IPS-18c (cell line): ENCODE data around the gene CCDC80.
"Not testable (repeated sequence)": the region's sequence is repeated elsewhere in the genome, so short reads cannot be mapped to it uniquely, and the experiment has no call there.

Experiments used
- H3K4me3 ChIP-seq: 2 replicates; pipeline ENCODE4 v1.7.0; 2013; ENCODE audit warnings: low read depth, mild to moderate bottlenecking, low read length, moderate library complexity; ENCODE audit not compliant: insufficient read depth
- H3K9me3 ChIP-seq: one replicate; pipeline ENCODE4 v1.6.1; 2013; ENCODE audit warnings: mild to moderate bottlenecking, low read length, moderate library complexity; ENCODE audit not compliant: control insufficient read depth, insufficient read depth

CCDC80 gene

GRCh38 chr3:112579232-112579631, 61.7 kb downstream of the CCDC80 start:
- no peaks in the 10 kb centered on the region for H3K9me3 ChIP-seq

GRCh38 chr3:112572701-112573100, 68.2 kb downstream of the CCDC80 start:
- no peaks in the 10 kb centered on the region for H3K9me3 ChIP-seq
- no peak overlapping the region for H3K4me3 ChIP-seq

More at GRCh38 chr3:112579232-112579631, 61.7 kb downstream of the CCDC80 start:
- H3K4me3 ChIP-seq = no peak overlapping the region

- H3K4me3 ChIP-seq = no peak overlapping the region
These were observed 71.7 kb downstream of the CCDC80 start for GRCh38 chr3:112569265-112569664.

GRCh38 chr3:112568642-112569041, 72.3 kb downstream of the CCDC80 start:
- Histone ChIP-seq H3K4me3 (no peak overlapping the region), H3K9me3 (no peaks in the 10 kb centered on the region)

More at GRCh38 chr3:112569265-112569664, 71.7 kb downstream of the CCDC80 start:
- H3K9me3 ChIP-seq = no peaks in the 10 kb centered on the region

- Histone ChIP-seq H3K4me3 (no peak overlapping the region), H3K9me3 (no peaks in the 10 kb centered on the region)
These were observed 76.0 kb downstream of the CCDC80 start for GRCh38 chr3:112564940-112565305.

- H3K4me3 ChIP-seq = peak overlapping the region; percentile 31
- H3K9me3 ChIP-seq = not testable (repeated sequence)
These were observed 76.5 kb downstream of the CCDC80 start for GRCh38 chr3:112564247-112564939.

GRCh38 chr3:112561734-112562529, 79.0 kb downstream of the CCDC80 start, which contains the start of the genes ATG3 and SLC35A5:
Gene ATG3, minus strand, starts transcription at chr3:112561962. Its CDS starts 434 bp downstream, at chr3:112561528.
Gene SLC35A5, plus strand, starts transcription at chr3:112562045. Its CDS starts 1,359 bp downstream, at chr3:112563404.
- H3K9me3 ChIP-seq = no peaks in the 10 kb centered on the region
- peak within 1 kb of the TSS; percentile 71 for H3K4me3 ChIP-seq

- Histone ChIP-seq H3K9me3 (no peaks in the 10 kb centered on the region), H3K4me3 (peak overlapping the region; percentile 71)
These were observed 79.5 kb downstream of the CCDC80 start for GRCh38 chr3:112561484-112561733.

- Histone ChIP-seq H3K4me3 (peak overlapping the region; percentile 71), H3K9me3 (no peaks in the 10 kb centered on the region)
These were observed 80.0 kb downstream of the CCDC80 start for GRCh38 chr3:112560721-112561483.

GRCh38 chr3:112560307-112560706, 80.6 kb downstream of the CCDC80 start:
- Histone ChIP-seq H3K9me3 (no peaks in the 10 kb centered on the region), H3K4me3 (peak overlapping the region; percentile 71; the same call in 1 of the 2 replicates)

- Histone ChIP-seq H3K4me3 (no peak overlapping the region), H3K9me3 (no peaks in the 10 kb centered on the region)
These were observed 83.0 kb downstream of the CCDC80 start for GRCh38 chr3:112557976-112558375.

- Histone ChIP-seq H3K9me3 (no peaks in the 10 kb centered on the region), H3K4me3 (no peak overlapping the region)
These were observed 85.3 kb downstream of the CCDC80 start for GRCh38 chr3:112555535-112556170.

- Histone ChIP-seq H3K4me3 (no peak overlapping the region), H3K9me3 (no peaks in the 10 kb centered on the region)
These were observed 90.1 kb downstream of the CCDC80 start for GRCh38 chr3:112550859-112551258.
